ENCODE data around the gene LUZP4.
"Not testable (repeated sequence)": the region's sequence is repeated elsewhere in the genome, so short reads cannot be mapped to it uniquely, and the experiment has no call there.

Gene LUZP4

GRCh38 chrX:115322375-115322774, 32.9 kb downstream of the LUZP4 start:
- H2AFZ ChIP-seq (ENCODE audit: low read depth, low read length) = no peak overlapping the region

GRCh38 chrX:115324194-115324593, 34.7 kb downstream of the LUZP4 start:
- Histone ChIP-seq H3K4me2 (ENCODE audit: low read length, poor library complexity, severe bottlenecking) (no peak overlapping the region), H4K8ac (ENCODE audit: low read length) (no peak overlapping the region), H3K9ac (ENCODE audit: low read length) (peak overlapping the region; percentile 49), H3K9me3 (ENCODE audit: control insufficient read depth, low read length) (no peaks in the 10 kb centered on the region), H3K23ac (ENCODE audit: low read length in 2 of 2) (no peak overlapping the region), H3K14ac (ENCODE audit: low read length in 2 of 2) (no peak overlapping the region), H4K91ac (ENCODE audit: low read length) (no peak overlapping the region), H2AFZ (ENCODE audit: low read depth, low read length) (no peak overlapping the region), H3K36me3 (ENCODE audit: control insufficient read depth in 1 of 2, insufficient read depth in 2 of 2, low read depth in 1 of 2, low read length in 2 of 2) (no peaks in the 10 kb centered on the region), H2BK12ac (ENCODE audit: low read length in 2 of 2) (no peak overlapping the region), H2BK15ac (ENCODE audit: low read depth, poor library complexity, severe bottlenecking) (no peak overlapping the region), H3K79me1 (replicated peaks; ENCODE audit: low read length, poor library complexity, severe bottlenecking) (no peaks in the 10 kb centered on the region), H3K4me1 (ENCODE audit: control insufficient read depth, insufficient read depth, low read depth, low read length) (no peaks in the 10 kb centered on the region), H3K4me3 (ENCODE audit: insufficient read depth in 1 of 2, low read depth in 1 of 2, low read length in 2 of 2) (no peak overlapping the region), H2AK5ac (ENCODE audit: low read length, severe bottlenecking) (no peak overlapping the region), H3K4ac (ENCODE audit: low read depth in 1 of 2, low read length in 2 of 2) (no peak overlapping the region), H3K27ac (ENCODE audit: low read length, poor library complexity, severe bottlenecking) (no peak overlapping the region), H2BK5ac (ENCODE audit: low read depth, low read length, poor library complexity, severe bottlenecking) (no peak overlapping the region), H3K18ac (ENCODE audit: low read depth in 1 of 2, low read length in 2 of 2) (no peak overlapping the region), H2BK120ac (ENCODE audit: low read depth, low read length) (no peak overlapping the region), H3K27me3 (ENCODE audit: control insufficient read depth in 1 of 2, insufficient read depth in 1 of 2, low read length in 2 of 2) (peaks cover 0 to 18% of the 10 kb centered on the region in 2 experiments)
- WGBS = 80% methylated on average over 1 of the region's 3 CpGs
- DNase-seq = no peak

More at GRCh38 chrX:115322375-115322774, 32.9 kb downstream of the LUZP4 start:
- H3K4me2 ChIP-seq (ENCODE audit: low read length, poor library complexity, severe bottlenecking) = no peak overlapping the region
- no peaks in the 10 kb centered on the region for H3K9me3 ChIP-seq (ENCODE audit: control insufficient read depth, low read length)
- no peak overlapping the region for H3K18ac ChIP-seq (ENCODE audit: low read depth in 1 of 2, low read length in 2 of 2)
- no peak for DNase-seq
- H4K8ac ChIP-seq (ENCODE audit: low read length) = no peak overlapping the region
- no peak overlapping the region for H3K9ac ChIP-seq (ENCODE audit: low read length)
- H3K27ac ChIP-seq (ENCODE audit: low read length, poor library complexity, severe bottlenecking) = no peak overlapping the region
- H3K4ac ChIP-seq (ENCODE audit: low read depth in 1 of 2, low read length in 2 of 2) = no peak overlapping the region
- no peak overlapping the region for H4K91ac ChIP-seq (ENCODE audit: low read length)
- no peaks in the 10 kb centered on the region for H3K4me1 ChIP-seq (ENCODE audit: control insufficient read depth, insufficient read depth, low read depth, low read length)
- H2AK5ac ChIP-seq (ENCODE audit: low read length, severe bottlenecking) = no peak overlapping the region
- peaks cover 0 to 23% of the 10 kb centered on the region in 2 experiments for H3K27me3 ChIP-seq (ENCODE audit: control insufficient read depth in 1 of 2, insufficient read depth in 1 of 2, low read length in 2 of 2)
- H3K79me1 ChIP-seq (replicated peaks; ENCODE audit: low read length, poor library complexity, severe bottlenecking) = no peaks in the 10 kb centered on the region
- H2BK15ac ChIP-seq (ENCODE audit: low read depth, poor library complexity, severe bottlenecking) = no peak overlapping the region
- no peaks in the 10 kb centered on the region for H3K36me3 ChIP-seq (ENCODE audit: control insufficient read depth in 1 of 2, insufficient read depth in 2 of 2, low read depth in 1 of 2, low read length in 2 of 2)
- H3K14ac ChIP-seq (ENCODE audit: low read length in 2 of 2) = no peak overlapping the region
- H2BK5ac ChIP-seq (ENCODE audit: low read depth, low read length, poor library complexity, severe bottlenecking) = no peak overlapping the region
- no peak overlapping the region for H2BK120ac ChIP-seq (ENCODE audit: low read depth, low read length)
- no peak overlapping the region for H2BK12ac ChIP-seq (ENCODE audit: low read length in 2 of 2)
- no peak overlapping the region for H3K4me3 ChIP-seq (ENCODE audit: insufficient read depth in 1 of 2, low read depth in 1 of 2, low read length in 2 of 2)
- no peak overlapping the region for H3K23ac ChIP-seq (ENCODE audit: low read length in 2 of 2)

GRCh38 chrX:115329282-115329681, 39.8 kb downstream of the LUZP4 start:
- H3K23ac ChIP-seq (ENCODE audit: low read length in 2 of 2); H3K36me3 ChIP-seq (ENCODE audit: control insufficient read depth in 1 of 2, insufficient read depth in 2 of 2, low read depth in 1 of 2, low read length in 2 of 2); H3K18ac ChIP-seq (ENCODE audit: low read depth in 1 of 2, low read length in 2 of 2); H3K79me1 ChIP-seq (replicated peaks; ENCODE audit: low read length, poor library complexity, severe bottlenecking); H2AFZ ChIP-seq (ENCODE audit: low read depth, low read length); DNase-seq; H3K14ac ChIP-seq (ENCODE audit: low read length in 2 of 2); H3K4me1 ChIP-seq (ENCODE audit: control insufficient read depth, insufficient read depth, low read depth, low read length); H2AK5ac ChIP-seq (ENCODE audit: low read length, severe bottlenecking); H4K91ac ChIP-seq (ENCODE audit: low read length); H3K4me3 ChIP-seq (ENCODE audit: insufficient read depth in 1 of 2, low read depth in 1 of 2, low read length in 2 of 2); H3K9ac ChIP-seq (ENCODE audit: low read length); H3K27ac ChIP-seq (ENCODE audit: low read length, poor library complexity, severe bottlenecking); H2BK120ac ChIP-seq (ENCODE audit: low read depth, low read length); H2BK12ac ChIP-seq (ENCODE audit: low read length in 2 of 2); H3K4me2 ChIP-seq (ENCODE audit: low read length, poor library complexity, severe bottlenecking); H2BK5ac ChIP-seq (ENCODE audit: low read depth, low read length, poor library complexity, severe bottlenecking); H2BK15ac ChIP-seq (ENCODE audit: low read depth, poor library complexity, severe bottlenecking); H3K9me3 ChIP-seq (ENCODE audit: control insufficient read depth, low read length); H4K8ac ChIP-seq (ENCODE audit: low read length); H3K4ac ChIP-seq (ENCODE audit: low read depth in 1 of 2, low read length in 2 of 2): not testable (repeated sequence)
- H3K27me3 ChIP-seq (ENCODE audit: control insufficient read depth in 1 of 2, insufficient read depth in 1 of 2, low read length in 2 of 2) = peaks cover 0 to 28% of the 10 kb centered on the region in 2 experiments
- 79% methylated on average over 4 of the region's 4 CpGs for WGBS

GRCh38 chrX:115330498-115331168, 41.1 kb downstream of the LUZP4 start:
- no peak overlapping the region for H4K91ac ChIP-seq (ENCODE audit: low read length)
- no peak overlapping the region for H3K14ac ChIP-seq (ENCODE audit: low read length in 2 of 2)
- no peak overlapping the region for H2AFZ ChIP-seq (ENCODE audit: low read depth, low read length)
- H2BK15ac ChIP-seq (ENCODE audit: low read depth, poor library complexity, severe bottlenecking) = no peak overlapping the region
- no peak overlapping the region for H3K18ac ChIP-seq (ENCODE audit: low read depth in 1 of 2, low read length in 2 of 2)
- no peak overlapping the region for H2BK120ac ChIP-seq (ENCODE audit: low read depth, low read length)
- H2BK12ac ChIP-seq (ENCODE audit: low read length in 2 of 2) = no peak overlapping the region
- no peak overlapping the region for H3K23ac ChIP-seq (ENCODE audit: low read length in 2 of 2)
- no peak overlapping the region for H2BK5ac ChIP-seq (ENCODE audit: low read depth, low read length, poor library complexity, severe bottlenecking)
- no peaks in the 10 kb centered on the region for H3K36me3 ChIP-seq (ENCODE audit: control insufficient read depth in 1 of 2, insufficient read depth in 2 of 2, low read depth in 1 of 2, low read length in 2 of 2)
- no peak overlapping the region for H3K4me2 ChIP-seq (ENCODE audit: low read length, poor library complexity, severe bottlenecking)
- H3K9me3 ChIP-seq (ENCODE audit: control insufficient read depth, low read length) = no peaks in the 10 kb centered on the region
- no peak overlapping the region for H3K27ac ChIP-seq (ENCODE audit: low read length, poor library complexity, severe bottlenecking)
- H3K4ac ChIP-seq (ENCODE audit: low read depth in 1 of 2, low read length in 2 of 2) = no peak overlapping the region
- no peak overlapping the region for H3K4me3 ChIP-seq (ENCODE audit: insufficient read depth in 1 of 2, low read depth in 1 of 2, low read length in 2 of 2)
- no peak overlapping the region for H2AK5ac ChIP-seq (ENCODE audit: low read length, severe bottlenecking)
- no peak overlapping the region for H4K8ac ChIP-seq (ENCODE audit: low read length)
- peak; percentile 67 for DNase-seq
- H3K9ac ChIP-seq (ENCODE audit: low read length) = peak overlapping the region; percentile 59
- peaks cover 1% of the 10 kb centered on the region for H3K4me1 ChIP-seq (ENCODE audit: control insufficient read depth, insufficient read depth, low read depth, low read length)
- H3K79me1 ChIP-seq (replicated peaks; ENCODE audit: low read length, poor library complexity, severe bottlenecking) = no peaks in the 10 kb centered on the region
- WGBS = 15% methylated on average over 12 of the region's 18 CpGs
- peaks cover 0 to 28% of the 10 kb centered on the region in 2 experiments for H3K27me3 ChIP-seq (ENCODE audit: control insufficient read depth in 1 of 2, insufficient read depth in 1 of 2, low read length in 2 of 2)
